Body of pancreas (tissue), 4 donors: Measurements from ENCODE around the gene TNFRSF4. TPM values are rescaled to one million over a fixed set of nuclear protein-coding genes. Genes with fewer than 3 reads are reported as not detected.
A peak's percentile ranks its signal among the peaks of the same experiment; 100 is the strongest.

Source experiments
- ATAC-seq: fragments of 150-250 bp; one replicate; pipeline ENCODE4 v1.9.1; 2016
- DNase-seq, 4 donors: peaks; one replicate each; pipeline ENCODE4 v3.0.0-alpha.2; 2019
- H3K27ac ChIP-seq, 4 donors: fragments of 200-600 bp; sonication (generic); 1 replicate in 3 of 4; 2 replicates in 1 of 4; pipeline versions ENCODE4 v1.5.1 to v1.6.1; 2016 to 2019; ENCODE audit warnings: mild to moderate bottlenecking in 1 of 4, mixed read lengths in 1 of 4, moderate library complexity in 1 of 4
- H3K27me3 ChIP-seq, 2 donors: fragments of 200-600 bp; sonication (generic); one replicate each; pipeline ENCODE4 v1.6.0; 2016; ENCODE audit warnings: mild to moderate bottlenecking in 1 of 2
- H3K36me3 ChIP-seq, 2 donors: fragments of 200-600 bp; sonication (generic); replicated peaks in 1 of 2; 2 replicates each; pipeline ENCODE4 v1.5.1; 2016; ENCODE audit warnings: low read depth in 2 of 2; ENCODE audit not compliant: insufficient read depth in 1 of 2
- H3K4me1 ChIP-seq: fragments of 200-600 bp; sonication (generic); one replicate; pipeline ENCODE4 v1.6.0; 2016
- H3K4me3 ChIP-seq, 2 donors: fragments of 200-600 bp; sonication (generic); 1 replicate in 1 of 2; 2 replicates in 1 of 2; pipeline ENCODE4 v1.5.1; 2016 to 2019
- H3K9me3 ChIP-seq, 3 donors: fragments of 200-600 bp; sonication (generic); 1 replicate in 2 of 3; 2 replicates in 1 of 3; pipeline ENCODE4 v1.5.1; 2016
- CTCF ChIP-seq, 7 experiments: fragments of 450-650 bp in 4 of 7; fragments of 200-600 bp in 3 of 7; sonication (generic) in 3 of 7; IDR thresholded peaks; one replicate each; pipeline ENCODE4 v1.5.1; 2016 to 2019; ENCODE audit warnings: antibody characterized with exemption in 7 of 7
- POLR2A ChIP-seq, 3 donors: fragments of 450-650 bp; IDR thresholded peaks; one replicate each; pipeline ENCODE4 v1.6.1; 2016; ENCODE audit warnings: antibody characterized with exemption in 3 of 3, mild to moderate bottlenecking in 2 of 3
- WGBS, 2 donors: methylation state at CpG; one replicate each; pipeline ENCODE4 v1.1.5; 2017; 5-methylcytosine and 5-hydroxymethylcytosine counted together
- intact Hi-C: fragments of 100-400 bp; cut with DNase I; formaldehyde crosslinking; loops from one replicate; pipeline ENCODE4 v1.15.1; 2023
- total RNA-seq, 2 donors: library from RNA; depleted of rRNA; stranded (reverse); fragments of >200 nt; gene quantifications; one replicate each; pipeline ENCODE4 v1.1.0, GENCODE V29; 2016

TNFRSF4 gene
- total RNA-seq, 2 donors from 2014 or later, result 0.99 to 2.6 TPM

GRCh38 chr1:1232796-1233566, 19.0 kb upstream of the TNFRSF4 start:
- Histone ChIP-seq H3K27me3 (peaks cover 0 to 5% of the 10 kb centered on the region in 2 donors), H3K4me3 (no peak overlapping the region), H3K4me1 (peaks cover 40% of the 10 kb centered on the region), H3K36me3 (peaks cover 2 to 5% of the 10 kb centered on the region in 2 donors), H3K27ac (no peak overlapping the region), H3K9me3 (no peaks in the 10 kb centered on the region)
- intact Hi-C loops, result no loop called here
- no peak for TF ChIP-seq CTCF (IDR thresholded peaks at IDR 0.05)
- no peak for TF ChIP-seq POLR2A (IDR thresholded peaks at IDR 0.05)
- WGBS, 2 donors, result 75 to 97% methylated on average over 17 to 83 of the region's 98 CpGs
- DNase-seq, result peak in 1 of 4 donors; percentile 35
- ATAC-seq, result no peak

GRCh38 chr1:1232208-1232795, 18.3 kb upstream of the TNFRSF4 start, which contains the start of gene B3GALT6:
Gene B3GALT6, plus strand, starts transcription at chr1:1232237. Its CDS starts 42 bp downstream, at chr1:1232279.
- peaks cover 6% of the 10 kb centered on the region in 2 donors for H3K36me3 ChIP-seq
- peak within 1 kb of the TSS; percentile 67 to 97 for H3K4me3 ChIP-seq
- H3K27ac ChIP-seq, result peak within 1 kb of the TSS; percentile 63 to 96 (median 82)
- H3K4me1 ChIP-seq, result peaks cover 34% of the 10 kb centered on the region
- intact Hi-C loops, result no loop called here
- ATAC-seq (no peak), DNase-seq (no peak)
- WGBS, 2 donors, result 11% methylated on average over 50 of the region's 100 CpGs; no CpG with 5 or more reads in 1 of the 2 donors
- no peaks in the 10 kb centered on the region for H3K9me3 ChIP-seq
- TF ChIP-seq POLR2A (IDR thresholded peaks at IDR 0.05) (no peak), CTCF (IDR thresholded peaks at IDR 0.05) (no peak)
- H3K27me3 ChIP-seq, result peaks cover 0 to 5% of the 10 kb centered on the region in 2 donors

GRCh38 chr1:1231400-1232207, 17.7 kb upstream of the TNFRSF4 start, which contains the start of gene SDF4:
Gene SDF4, minus strand, starts transcription at chr1:1232001. Its CDS starts 3,229 bp downstream, at chr1:1228772.
- TF ChIP-seq POLR2A (IDR thresholded peaks at IDR 0.05) (peak; percentile 53 to 74 (median 65)), CTCF (IDR thresholded peaks at IDR 0.05) (no peak)
- Histone ChIP-seq H3K4me1 (peaks cover 28% of the 10 kb centered on the region), H3K36me3 (peaks cover 6% of the 10 kb centered on the region in 2 donors), H3K4me3 (peak within 1 kb of the TSS; percentile 67 to 97), H3K27ac (peak within 1 kb of the TSS; percentile 63 to 96 (median 82)), H3K27me3 (peaks cover 0 to under 1% of the 10 kb centered on the region in 2 donors), H3K9me3 (no peaks in the 10 kb centered on the region)
- peak; percentile 97 for DNase-seq
- peak; percentile 97 for ATAC-seq
- intact Hi-C loops, result no loop called here
- 0 to 1% methylated on average over 1 to 98 of the region's 99 CpGs for WGBS, 2 donors

- TF ChIP-seq CTCF (IDR thresholded peaks at IDR 0.05), result peak in 3 of 7 experiments; percentile 10 to 33 (median 30)
- no peak for TF ChIP-seq POLR2A (IDR thresholded peaks at IDR 0.05)
- WGBS, 2 donors, result 10% methylated on average over 24 of the region's 24 CpGs
- Histone ChIP-seq H3K9me3 (no peaks in the 10 kb centered on the region), H3K27ac (peak overlapping the region in 3 of 4 donors; percentile 73 to 96 (median 90)), H3K4me1 (peaks cover 28% of the 10 kb centered on the region), H3K27me3 (no peaks in the 10 kb centered on the region), H3K36me3 (peaks cover 6 to 7% of the 10 kb centered on the region in 2 donors), H3K4me3 (peak overlapping the region; percentile 67 to 97)
- intact Hi-C loops, result no loop called here
- ATAC-seq (no peak), DNase-seq (peak in 2 of 4 donors; percentile 22 to 31)
Observed at GRCh38 chr1:1230656-1231399, 16.9 kb upstream of the TNFRSF4 start.
